Renal cortex interstitium (tissue), 11 donors: ENCODE data around the gene CUEDC1. TPM values are rescaled to one million over a fixed set of nuclear protein-coding genes. Genes with fewer than 3 reads are reported as not detected.
A peak's percentile ranks its signal among the peaks of the same experiment; 100 is the strongest.
"Not testable (repeated sequence)": the region's sequence is repeated elsewhere in the genome, so short reads cannot be mapped to it uniquely, and the experiment has no call there.

Experiments used
- DNase-seq, 11 donors: peaks; one replicate each; pipeline ENCODE4 v3.0.0-alpha.2; 2013; ENCODE audit warnings: low read depth in 9 of 11, low spot score in 4 of 11; ENCODE audit errors: extremely low read depth in 1 of 11
- polyA plus RNA-seq, 3 donors: library from polyadenylated mRNA; unstranded; fragments of 120-200 nt; gene quantifications; one replicate each; pipeline ENCODE4 v1.2.1, GENCODE V29; 2013; ENCODE audit not compliant: insufficient read length in 3 of 3

Gene CUEDC1
- polyA plus RNA-seq, 3 donors = 47.1 to 47.8 (median 47.7) TPM

DNA sequence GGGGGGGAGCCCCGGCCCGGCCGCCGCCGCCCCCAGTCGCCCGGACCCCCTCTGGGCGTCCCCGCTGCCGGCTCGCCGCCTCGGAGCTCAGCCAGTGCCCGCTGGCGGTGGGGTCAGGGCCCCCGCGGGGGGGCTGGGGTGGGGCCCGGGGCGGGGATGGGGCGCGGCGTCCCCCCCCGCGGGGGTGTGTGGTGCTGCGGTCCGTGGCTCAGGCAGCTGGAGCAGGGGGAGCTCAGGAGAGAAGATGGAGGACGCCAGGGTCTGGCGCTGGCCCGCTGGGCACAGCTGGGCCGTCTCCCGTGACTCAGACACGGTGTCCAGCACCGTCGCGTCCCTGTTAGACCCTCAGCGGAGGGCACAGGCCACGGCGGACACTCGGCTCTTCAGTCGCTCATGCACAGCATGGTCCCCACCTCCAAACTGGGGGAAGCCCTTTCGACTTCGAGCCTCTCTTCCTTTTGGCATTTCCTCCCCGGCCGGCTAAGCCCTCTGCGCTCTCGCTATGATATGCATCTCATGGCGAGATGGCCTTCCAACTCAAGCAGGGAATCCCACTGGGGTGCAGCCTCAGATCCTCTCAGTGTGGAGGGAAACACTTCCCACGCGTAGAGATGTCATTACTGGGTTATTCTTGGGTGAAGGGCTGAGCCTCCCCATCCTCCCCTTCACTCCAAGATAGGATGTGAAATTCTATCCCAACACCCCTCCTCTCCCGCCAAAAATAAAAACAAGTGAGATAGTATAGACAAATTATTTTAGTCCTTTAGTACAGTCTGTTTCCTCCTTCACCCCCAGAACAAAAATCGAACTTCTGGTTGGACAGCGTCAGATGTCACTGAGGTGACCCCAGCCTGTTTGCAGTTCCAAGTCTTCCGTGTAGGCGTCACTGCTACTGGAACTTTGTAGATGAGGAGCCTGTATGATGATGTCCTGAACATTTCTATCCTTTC, 33.4 kb upstream of the CUEDC1 start:
- peak in 9 of 11 donors; percentile 50 to 75 (median 63) for DNase-seq

DNA sequence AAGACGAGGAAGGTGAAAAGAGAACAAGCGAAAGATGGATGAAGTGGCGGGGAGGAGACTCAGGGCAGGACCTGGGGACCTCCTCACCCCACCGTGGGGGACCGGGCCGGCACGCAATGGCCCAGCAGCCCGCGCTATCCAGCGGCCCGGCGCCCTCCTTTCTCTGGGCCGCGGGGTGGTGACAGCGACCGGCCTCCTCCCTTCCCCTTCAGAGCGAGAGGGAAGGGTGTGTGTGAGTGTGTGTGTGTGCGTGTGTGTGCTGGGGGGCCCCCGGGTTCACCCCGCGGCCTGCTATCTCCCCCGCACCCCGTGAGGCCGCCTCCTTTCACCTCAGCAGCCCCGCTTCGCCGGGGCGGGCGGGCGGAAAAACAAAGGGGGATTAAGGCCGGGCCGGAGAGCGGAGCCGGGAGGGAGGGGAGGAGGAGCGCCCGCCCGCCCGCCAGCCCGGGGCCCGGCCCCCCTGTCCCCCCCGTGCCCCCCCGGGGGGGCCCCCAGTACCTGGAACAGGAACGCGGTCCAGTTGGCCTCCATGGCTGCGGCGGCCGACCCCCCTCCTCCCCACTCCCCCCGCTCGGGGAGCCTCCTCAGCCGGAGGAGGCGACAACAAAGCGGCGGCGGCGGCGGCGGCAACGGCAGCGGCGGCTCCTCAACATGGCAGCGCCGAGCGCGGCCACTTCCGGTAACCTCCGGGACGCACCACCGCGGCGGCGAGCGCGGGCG, 32.5 kb upstream of the CUEDC1 start, which contains the start of gene VEZF1:
TSS of gene VEZF1 (minus strand) at position 674 of the 720 bp plus-strand sequence. CDS start at position 531, 143 bp downstream.
- DNase-seq = peak in 7 of 11 donors; percentile 51 to 75 (median 66)

DNA sequence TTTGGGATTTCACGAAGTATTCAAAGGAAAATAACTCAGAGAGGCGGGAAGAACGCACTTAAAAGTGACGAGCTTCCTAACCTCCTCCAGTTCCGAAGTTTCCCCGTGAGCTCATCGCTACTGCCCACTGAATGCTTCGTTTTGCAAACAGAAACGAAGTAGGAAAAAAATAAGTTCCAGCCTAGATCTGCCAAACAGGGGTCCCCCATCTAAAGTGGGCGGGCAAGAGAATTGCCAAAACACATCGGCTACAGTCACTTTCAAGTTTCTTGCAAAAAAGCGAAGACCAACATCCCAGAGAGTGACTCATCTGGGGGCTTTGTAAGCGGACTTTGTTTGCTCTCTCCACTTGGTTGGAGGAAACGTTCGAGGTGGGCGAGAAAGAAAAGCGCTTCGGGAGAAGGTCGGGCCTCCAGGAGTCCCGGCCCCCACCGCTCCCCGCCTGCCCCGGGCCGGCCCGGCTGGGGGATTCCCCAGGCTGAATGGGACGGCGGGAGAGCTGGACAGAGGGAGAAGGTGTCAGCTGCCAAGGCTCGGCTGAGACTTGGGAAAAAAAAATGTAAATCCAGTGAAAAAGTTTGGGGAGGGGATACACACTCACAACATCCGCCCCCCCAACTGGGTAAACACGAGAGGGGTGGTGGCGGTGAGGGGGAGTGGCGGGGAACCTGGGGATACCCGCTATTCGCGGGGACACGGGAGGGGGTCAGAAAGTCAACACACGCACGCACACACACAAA, 31.8 kb upstream of the CUEDC1 start:
- peak in 9 of 11 donors; percentile 38 to 71 (median 54) for DNase-seq

DNA sequence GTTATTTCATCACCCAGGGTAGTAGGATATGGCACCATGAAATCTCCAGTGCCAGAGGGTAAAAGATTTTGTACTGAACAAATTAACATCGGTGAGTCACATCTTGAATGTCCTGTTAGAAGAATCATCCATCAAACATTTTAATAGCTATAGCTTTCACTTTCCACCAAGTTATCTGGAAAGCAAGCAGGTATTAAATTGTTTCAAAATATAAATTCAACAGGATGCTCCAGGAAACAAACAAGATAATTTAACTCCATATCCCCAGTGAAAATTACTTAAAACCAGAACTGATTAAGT, 30.4 kb upstream of the CUEDC1 start:
- DNase-seq = no peak

DNA sequence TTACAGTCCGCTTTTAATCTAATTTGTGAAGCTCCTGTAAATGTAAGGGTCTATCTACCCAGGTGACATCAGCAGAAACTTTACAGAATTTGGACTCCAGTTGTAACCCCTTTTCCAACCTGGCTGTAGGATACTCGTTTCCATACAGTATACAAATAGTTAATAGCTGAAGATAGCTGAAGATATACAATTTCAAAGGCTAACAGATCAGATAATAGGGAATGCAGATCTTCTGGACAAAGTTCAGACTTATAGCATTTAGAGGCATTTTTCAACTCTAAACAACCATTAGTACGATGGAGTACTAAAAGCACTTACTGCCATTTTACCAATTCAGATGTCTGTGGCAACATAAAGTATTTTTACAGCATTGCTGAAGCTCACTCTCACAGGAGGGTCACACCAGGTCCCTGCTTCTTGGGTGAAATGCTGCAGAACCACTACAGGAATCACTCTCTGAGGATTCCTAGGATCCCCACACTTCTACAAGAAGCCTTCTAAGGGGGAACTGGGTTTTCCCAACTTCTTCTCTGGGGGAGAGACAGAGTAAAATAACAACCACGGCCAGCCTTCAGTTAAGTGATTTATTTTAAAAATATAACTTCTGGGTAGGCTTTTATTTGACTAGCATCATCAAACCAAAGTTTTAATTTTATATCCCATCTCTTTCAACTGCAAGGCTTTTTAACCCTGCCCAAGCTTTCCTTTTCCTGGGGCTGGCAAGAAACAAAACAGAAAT, 29.9 kb upstream of the CUEDC1 start:
- no peak for DNase-seq

DNA sequence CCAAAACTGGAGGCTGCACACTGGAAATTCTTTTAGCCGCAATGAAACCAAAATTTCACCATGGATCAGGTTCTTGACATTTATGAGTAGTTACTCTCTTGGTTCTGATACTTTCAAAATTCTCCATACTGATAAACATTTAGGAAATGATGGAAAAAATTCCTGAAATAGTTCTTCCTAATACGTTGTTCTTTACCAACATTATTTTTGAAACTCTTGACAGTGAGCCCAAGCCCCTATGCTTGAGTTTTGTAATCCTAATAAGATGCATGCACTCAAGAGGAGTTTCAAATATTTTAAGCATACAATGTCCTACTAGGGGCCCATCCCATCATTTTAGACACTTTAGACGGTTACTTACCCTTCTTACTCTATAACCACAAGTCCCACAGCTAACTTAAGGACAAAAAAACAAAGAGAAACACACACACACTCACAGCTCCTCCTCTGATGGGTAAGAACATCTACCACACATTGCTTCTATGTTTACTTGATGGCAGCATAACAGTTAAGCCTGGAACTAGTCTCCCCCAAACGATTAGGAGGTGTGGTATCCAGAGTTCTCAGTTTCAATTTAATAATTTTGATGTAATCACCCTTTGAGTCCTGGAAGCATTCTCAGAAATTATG, 29.2 kb upstream of the CUEDC1 start:
- DNase-seq = no peak

DNA sequence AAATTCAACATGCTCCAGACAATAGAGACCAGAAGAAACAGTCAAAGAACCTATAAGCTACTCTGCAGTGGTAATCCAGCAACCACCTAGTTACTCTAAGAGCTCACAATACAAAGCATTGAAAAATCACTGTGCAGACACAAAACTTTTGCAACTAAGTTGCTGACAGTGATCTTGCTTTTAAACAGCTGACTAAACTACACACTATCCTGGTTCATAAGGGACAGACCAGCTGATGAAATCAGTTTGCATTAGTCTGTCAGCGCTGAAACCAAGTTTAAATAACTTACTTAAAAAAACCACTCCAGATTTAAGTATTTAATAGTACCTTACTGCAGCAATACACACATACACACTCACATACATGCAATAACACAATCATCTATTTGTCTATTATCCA, 28.2 kb upstream of the CUEDC1 start:
- DNase-seq = no peak

DNA sequence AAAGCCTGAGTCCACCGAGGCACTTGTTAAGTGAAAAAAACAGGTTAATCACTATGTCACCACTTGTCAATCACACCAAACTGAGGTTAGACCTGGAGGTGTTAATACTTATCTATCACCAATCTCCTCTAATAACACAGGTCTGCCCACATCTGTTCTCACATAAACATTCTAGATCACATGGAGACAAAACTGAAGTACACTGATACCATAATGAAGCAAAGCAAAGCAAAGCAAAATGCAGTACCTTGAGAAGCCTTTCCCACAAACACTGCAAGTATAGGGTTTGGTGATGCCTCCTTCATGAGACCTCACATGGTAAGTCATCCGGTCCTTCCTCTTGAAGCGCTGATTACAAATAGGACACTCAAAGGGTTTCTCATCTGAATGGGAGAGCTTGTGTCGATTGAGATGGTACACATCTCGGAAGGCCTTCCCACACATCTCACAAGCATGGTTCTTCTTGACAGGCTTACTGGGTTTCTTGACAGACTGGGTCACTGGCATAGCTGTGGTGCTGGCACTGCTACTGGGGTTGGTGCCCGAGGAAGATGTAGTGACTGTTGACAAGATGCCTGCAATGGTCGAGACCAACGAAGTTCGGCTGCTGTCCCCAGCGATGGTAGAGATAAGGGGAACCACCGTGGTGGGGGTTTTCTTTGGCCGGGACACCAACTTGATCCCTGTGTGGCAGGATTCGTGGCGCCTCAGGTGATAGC, 27.4 kb upstream of the CUEDC1 start:
- DNase-seq = no peak

DNA sequence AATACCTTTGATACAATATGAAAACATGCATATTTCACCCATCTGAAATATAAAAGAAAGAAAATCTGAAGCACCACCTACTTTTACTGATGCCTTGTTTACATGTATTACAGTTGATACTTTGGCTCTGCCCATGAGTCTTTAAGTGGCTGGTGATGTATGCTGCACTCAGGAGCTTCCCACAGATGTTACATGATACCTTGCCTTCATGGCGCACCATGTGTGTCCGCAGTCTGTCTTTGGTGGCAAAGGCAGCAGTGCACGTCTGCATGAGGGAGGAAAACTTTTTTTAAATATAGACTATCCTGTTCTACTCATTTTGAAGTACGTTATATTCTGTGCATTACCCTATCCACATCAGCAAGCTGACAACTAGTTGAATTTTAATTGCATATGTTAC, 25.3 kb upstream of the CUEDC1 start:
- DNase-seq = no peak

DNA sequence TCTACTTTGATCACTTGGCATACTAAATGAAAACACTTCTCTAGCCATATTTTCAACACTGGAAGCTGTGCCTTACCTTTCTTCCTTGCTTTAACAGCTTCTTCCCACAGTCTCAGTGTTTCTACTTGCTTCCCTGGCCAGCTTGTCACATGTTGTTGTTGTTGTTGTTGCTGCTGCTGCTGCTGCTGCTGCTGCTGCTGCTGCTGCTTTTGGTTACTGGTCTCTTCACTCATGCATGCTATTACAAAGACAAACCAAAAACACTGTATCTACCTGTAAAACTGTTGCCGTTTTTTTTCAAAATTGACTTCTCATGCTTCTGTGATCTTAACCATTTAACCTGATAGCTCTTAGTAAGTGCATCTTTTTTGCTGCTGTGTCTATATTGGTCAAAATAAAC, 23.9 kb upstream of the CUEDC1 start:
- DNase-seq = no peak

DNA sequence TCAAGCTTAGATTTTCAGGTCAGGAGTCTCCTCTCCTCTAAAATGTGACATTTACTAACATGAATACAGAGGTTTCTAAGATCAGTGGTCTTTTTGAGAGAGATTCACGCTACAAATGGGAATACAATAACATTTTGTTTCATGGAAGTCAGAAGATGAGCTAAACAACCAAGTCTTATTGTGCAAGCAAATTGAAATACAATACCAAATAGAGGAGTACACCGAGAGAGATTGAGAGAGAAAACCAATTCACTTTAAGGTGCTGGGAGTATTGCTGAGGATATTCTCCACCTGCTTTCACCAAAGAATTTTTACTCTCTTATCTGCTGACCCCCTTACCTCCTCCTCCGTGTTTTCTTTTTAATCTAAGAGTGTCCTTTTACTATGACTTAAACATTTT, 21.4 kb upstream of the CUEDC1 start:
- no peak for DNase-seq

DNA sequence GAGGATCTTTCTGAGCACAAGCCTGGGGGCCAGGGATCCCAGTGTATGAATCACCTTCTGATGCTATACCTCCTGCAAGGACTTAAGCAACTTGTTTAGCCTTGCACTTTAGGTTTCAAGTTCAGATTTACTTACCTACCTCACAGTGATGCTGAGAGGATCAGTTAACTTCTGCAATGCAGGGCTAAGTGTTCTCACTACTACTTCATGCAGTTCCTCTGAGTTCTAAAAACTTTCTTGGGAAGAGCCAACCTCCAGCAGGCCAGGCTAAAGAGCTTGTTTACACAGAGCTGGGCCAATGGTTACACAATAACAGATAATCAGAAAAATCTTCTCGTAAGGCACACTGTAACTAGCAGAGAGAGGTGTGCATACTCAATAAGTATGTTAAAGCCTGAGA, 19.8 kb upstream of the CUEDC1 start:
- DNase-seq = no peak

DNA sequence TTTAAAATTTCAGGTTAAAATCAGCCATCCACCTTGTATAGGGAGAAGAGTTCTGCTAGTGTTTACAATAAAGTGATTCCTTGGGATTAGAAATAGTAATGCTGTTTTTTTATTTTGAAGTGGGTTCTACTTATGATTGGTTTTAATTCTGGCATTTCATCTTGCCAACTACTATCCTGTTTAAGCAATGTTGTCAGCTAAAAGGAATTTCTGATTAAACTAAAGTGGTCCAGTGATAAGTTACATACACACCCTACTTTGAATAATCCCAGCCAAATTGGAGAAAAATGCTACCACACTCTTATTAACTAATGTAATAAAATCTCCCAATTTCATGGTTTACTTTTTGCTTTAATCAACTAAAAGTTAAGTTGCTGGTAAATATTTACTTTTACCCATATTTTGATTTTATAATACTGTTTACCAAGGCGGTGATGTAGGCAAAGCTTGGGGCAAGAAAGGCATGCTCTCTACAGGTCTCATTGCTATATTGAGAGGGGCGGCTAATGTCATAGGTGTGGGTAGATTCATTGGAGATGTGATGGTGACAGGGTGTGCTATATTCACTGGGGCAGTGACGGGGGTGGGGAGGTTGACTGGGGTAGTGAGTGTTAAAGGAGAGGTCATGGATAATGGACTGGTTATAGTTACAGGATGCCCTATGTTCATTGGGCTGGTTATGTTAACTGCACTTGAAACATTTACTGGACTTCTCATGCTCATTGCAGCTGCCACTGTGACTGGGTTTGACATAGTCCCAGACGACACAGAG, 19.0 kb upstream of the CUEDC1 start:
- not testable (repeated sequence) for DNase-seq

DNA sequence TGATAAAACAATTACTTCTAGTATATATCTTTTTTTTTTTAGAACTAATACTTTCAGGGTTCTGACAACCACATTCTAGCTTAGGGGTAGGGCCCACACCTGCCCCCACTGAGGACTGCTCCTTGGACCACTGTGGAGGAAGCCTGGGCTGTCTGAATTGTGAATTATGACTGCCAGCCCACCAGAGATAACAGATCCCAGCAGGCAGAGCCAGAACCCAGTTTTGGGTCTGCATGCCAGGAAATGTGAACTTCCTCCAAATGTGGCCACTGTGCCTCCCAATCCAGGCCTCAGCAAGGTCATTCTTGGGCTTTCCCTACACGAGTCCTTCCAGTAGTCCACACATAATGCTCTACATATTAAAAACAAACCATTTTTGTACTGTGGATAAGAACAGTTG, 16.9 kb upstream of the CUEDC1 start:
- DNase-seq = no peak

DNA sequence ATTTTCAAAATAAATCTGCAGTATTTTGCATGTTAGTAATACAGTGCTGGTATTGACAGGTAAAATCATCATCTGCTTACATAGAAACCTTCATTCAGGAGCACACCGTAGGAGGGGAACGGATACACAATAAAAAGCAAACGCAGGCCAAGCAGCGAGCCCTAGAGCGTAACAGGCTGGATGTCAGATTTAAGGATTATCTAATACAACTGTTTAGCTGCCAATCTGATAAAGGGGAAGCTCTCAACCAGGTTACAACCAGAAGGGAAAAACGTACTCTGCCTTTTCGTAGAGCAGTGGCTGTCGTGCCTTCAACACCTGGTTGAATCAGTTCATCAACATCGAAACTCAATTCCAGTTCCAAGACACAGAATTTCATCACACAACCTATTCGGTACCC, 16.4 kb upstream of the CUEDC1 start:
- DNase-seq = no peak

DNA sequence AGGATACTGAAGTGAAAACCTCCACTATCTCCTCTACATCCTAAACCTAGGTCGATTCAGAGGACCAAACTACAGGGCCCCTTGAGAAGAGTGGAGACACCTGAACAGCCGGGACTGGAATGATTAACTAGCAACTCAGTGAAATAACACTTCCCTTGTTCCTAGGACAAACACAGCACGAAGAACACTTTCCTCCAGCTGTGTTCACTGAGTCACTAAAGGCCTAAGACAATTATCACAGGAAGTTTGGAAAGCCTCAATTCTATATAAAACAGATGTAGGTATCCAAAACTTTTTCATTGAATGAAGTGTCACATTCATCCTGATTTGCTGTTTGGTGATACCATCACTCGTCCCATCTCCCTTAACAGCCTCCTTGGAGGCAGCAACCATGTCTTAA, 15.5 kb upstream of the CUEDC1 start:
- DNase-seq = no peak

DNA sequence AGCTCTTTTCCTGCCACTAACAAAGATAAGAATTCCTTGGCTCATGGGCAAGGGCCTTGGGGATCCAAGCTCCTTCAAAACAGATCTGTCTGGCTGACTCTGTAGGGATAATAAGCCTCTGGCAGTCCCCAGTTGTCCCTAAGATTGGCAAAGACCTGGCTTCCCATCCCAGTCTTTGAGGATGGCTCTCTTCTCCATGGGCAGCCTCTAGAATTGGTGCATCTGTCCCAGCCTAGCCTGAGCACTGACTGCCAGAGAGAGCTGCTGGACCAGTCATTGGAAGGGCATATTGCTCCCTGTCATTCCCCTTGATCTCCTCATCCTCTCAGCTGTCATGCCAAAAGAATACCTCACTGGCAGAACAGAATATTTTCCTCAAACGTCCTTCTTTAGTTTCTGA, 13.2 kb upstream of the CUEDC1 start:
- no peak for DNase-seq
